ENCODE data around the gene COL6A6.
"Not testable (repeated sequence)": the region's sequence is repeated elsewhere in the genome, so short reads cannot be mapped to it uniquely, and the experiment has no call there.

The COL6A6 gene

DNA sequence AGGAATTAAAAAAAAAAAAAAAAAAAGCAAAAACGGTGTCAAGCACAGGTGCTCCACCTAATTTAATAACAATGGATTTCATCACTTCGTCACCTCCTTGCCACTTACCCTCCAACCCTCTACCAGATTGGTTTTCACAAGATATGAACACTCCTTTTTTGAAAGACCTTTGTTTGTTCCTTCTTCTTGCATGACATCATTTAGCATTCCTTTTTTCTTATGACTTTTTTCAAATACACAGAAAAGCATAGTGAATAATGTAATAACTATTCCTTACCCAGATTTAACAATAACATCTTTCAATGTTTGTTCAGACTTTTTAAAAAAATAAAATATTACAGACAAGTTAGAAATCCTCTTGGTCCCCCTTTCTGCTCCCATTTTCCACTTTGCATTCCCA lies 16.3 kb downstream of the COL6A6 start:
- no peak for FAIRE-seq

GRCh38 chr3:130537673-130538304 lies 20.8 kb downstream of the COL6A6 start:
- FAIRE-seq: no peak

- FAIRE-seq: no peak
Measured at GRCh38 chr3:130539005-130539404, 22.0 kb downstream of the COL6A6 start.

- no peak for FAIRE-seq
Measured at GRCh38 chr3:130543322-130543721, 26.3 kb downstream of the COL6A6 start.

- FAIRE-seq: no peak
Measured at GRCh38 chr3:130546920-130547679, 30.1 kb downstream of the COL6A6 start.

- FAIRE-seq: not testable (repeated sequence)
Measured at GRCh38 chr3:130547680-130548065, 30.7 kb downstream of the COL6A6 start.

DNA sequence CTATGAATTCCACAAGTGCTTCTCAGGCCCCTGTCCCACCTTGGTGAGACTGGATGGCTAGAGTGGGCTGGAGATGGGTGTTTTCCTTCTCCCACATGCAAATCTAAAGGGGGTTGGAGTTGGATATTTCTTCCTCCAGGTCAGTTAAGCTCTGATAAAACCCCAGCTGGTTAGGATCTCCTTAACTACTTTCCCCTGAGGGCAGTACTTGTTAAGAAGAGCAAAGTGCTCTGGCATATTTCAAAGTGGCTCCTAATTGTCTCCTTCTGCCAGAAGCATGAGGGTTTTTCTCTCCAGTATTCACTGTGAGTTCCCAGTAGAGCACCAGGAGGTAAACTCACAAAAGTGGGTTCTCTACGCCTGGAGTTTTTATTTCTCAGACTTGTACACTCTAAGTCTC lies 31.4 kb downstream of the COL6A6 start:
- FAIRE-seq: no peak

DNA sequence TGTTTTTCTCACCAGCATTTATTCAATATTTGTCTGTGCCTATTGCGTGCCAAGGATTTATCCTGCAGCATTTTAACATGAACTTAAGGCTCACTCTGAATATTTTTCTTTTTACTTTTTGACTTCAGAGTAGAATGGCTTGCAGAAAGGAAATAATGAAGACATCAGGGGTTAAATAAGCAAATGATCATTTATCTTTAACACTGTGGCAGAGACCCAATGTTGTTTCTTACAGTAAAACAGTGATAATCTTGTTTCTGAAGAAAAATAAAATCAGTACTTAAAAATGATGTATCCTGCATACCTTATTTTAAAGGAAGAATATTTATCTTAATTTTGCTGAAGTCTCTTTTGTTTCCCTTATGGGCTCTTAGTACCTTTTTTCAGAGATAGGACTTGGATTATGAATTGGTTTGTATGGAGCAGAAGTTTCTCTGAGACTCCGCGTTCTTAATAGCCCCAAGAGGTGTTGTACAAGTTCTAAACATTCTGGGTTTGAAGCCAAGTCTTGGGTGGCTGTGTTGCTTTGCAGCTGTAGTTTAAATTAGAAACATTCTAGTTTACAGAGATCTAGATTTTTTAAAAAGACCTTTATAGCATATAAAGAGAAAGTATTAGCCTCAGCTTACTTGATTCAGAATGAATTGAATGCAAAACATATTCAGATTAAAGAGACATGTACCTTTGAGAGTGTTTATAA lies 40.5 kb downstream of the COL6A6 start:
- FAIRE-seq: no peak

GRCh38 chr3:130558366-130558765 lies 41.4 kb downstream of the COL6A6 start:
- FAIRE-seq: no peak

GRCh38 chr3:130565224-130565623 lies 48.2 kb downstream of the COL6A6 start:
- no peak for FAIRE-seq
